ENCODE data around the gene ODAD4.

GRCh38 chr17:41977991-41978390, 47.6 kb downstream of the ODAD4 start:
- TF ChIP-seq CTCF (IDR thresholded peaks at IDR 0.05) (no peak), USF2 (IDR thresholded peaks at IDR 0.05; ENCODE audit: borderline replicate concordance, low read depth, low read length) (no peak)
